ENCODE data around the gene SSBP1.
"Not testable (repeated sequence)": the region's sequence is repeated elsewhere in the genome, so short reads cannot be mapped to it uniquely, and the experiment has no call there.

Gene SSBP1

DNA sequence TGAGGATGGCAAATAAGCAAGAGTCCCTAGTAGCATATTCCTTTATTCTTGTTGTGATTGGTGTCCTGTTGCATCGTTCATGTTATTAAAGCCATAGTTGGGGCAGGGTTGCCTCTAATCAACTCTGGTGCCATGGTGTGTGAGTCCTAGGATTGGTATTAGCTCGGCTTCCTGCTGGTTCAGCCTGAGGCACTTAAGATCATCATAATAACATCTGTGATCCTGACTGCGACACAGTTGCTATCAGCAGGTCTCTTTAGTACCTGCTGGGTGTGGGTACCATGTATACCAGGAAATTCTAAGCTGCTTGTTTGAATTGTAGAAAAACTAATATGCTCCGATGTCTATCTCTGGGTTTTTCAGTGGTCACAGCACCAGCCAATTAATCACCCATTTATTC lies 28.4 kb upstream of the SSBP1 start:
- DNase-seq = no peak

DNA sequence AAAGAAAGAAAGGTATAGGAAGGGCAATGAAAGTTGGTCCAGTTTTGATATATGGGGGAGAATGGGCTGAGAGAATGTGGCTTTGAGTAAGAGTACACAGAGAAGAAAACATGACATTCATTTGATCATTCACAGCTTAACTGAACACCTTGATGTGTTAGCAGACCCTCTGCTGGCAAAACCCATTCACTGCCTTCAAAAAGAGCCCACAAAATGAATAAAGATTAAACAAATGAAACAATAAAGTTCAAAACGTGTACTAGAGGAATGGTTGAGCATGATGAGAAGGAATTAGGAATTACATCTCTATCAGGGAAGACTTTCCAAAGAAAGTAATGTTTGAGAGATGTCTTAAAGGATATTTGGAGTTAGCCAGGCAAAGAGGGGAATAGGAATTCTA lies 27.9 kb upstream of the SSBP1 start:
- DNase-seq = no peak

DNA sequence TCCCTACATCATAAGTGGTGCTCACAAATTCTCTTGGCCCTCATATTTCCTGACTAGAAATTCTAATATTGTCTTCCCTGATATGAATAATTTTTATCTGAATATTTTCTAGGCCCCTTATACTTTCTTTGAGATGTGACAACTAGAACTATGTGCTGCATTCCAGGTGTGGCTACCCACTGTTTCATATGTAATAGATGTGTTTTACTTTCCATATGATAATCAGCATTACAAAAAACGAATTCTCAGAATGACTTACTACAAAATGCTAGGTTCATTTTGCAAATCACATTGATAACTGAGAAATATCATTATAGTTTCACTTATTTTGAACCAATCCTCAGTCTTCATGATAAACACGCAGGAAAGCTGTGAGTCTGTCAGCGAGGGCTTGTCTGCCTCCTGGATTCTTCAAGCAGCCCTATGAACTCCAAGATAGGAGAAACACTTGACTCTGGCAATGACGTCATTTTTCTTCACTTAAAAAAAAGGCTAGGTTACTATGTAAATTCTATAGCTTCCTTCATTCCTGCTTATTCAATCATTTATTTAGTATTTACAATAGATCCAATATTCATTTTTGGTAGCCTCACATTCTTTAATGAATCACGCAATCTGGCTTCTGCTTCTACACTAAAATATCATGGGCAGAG lies 25.4 kb upstream of the SSBP1 start:
- no peak for DNase-seq

GRCh38 chr7:141713890-141714289 lies 24.3 kb upstream of the SSBP1 start:
- DNase-seq = no peak

- DNase-seq = no peak
Observed at GRCh38 chr7:141714571-141714970, 23.6 kb upstream of the SSBP1 start.

DNA sequence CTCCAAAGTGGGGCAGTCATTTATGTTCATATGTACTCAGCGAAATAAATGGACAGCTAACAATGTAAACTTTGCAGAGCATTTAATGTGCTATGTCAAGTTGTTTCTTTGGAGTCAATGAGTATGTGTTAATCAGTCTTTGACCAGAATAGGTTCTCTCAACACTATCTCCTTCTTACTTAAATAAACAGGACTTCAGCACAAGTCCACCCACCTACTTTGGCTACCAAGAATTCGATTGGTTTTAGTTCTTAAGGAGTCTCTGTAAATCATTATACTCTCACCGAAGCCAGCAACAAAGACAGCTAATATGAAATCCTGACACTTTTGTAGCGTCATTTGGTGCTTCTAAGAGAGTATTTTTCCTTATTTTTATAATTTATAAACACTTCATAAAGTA lies 23.1 kb upstream of the SSBP1 start:
- DNase-seq = no peak

- DNase-seq = no peak
Observed at GRCh38 chr7:141715794-141716689, 22.1 kb upstream of the SSBP1 start.

DNA sequence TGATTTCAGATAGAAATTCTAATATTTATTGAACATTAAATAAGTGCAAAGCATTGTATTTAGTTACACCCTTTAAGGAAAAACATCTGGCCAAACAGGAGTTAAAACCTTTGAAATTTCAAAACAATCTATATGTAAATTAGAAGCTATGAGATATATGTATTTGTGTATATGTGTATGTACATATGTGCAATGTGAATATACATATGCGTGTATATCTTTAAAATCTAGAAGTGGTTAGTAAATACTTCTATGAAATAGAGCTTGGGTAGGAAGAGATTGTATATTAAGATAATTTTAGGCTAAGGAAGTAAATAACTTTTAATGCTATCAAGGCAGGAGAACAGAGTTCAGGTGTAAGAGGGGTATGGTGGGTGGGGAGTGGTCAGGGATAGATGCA lies 20.7 kb upstream of the SSBP1 start:
- DNase-seq = no peak

GRCh38 chr7:141722529-141722928 lies 15.6 kb upstream of the SSBP1 start:
- no peak for DNase-seq

- no peak for DNase-seq
Observed at GRCh38 chr7:141729020-141729419, 9.1 kb upstream of the SSBP1 start.

DNA sequence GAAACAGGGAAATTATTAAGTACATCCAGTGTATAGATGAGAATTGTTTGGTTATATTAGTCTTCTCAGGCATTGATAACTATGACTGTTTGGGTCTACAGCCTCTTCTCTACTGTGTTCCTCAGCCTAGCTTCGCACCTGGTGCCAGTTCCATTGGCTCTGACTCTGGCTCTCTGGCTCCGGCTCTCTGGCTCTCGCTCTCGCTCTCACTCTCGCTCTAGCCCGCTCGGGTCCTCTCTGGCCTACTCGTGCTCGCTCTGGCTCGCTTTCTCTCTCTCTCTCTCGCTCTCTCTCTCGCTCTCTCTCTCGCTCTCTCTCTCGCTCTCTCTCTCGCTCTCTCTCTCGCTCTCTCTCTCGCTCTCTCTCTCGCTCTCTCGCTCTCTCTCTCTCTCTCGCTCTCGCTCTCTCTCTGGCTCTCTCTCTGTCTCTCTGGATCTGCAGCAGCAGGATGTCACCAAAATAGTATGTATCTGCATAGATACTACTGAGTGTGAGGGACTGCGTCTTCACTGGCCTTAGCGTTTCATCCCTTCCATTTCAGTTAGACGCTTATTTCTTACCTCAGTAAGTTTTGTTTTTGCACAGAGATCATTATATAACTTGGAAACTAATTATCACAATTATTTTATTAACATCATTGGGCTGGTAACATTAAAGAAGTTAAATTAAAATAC lies 6.5 kb upstream of the SSBP1 start:
- DNase-seq = no peak

GRCh38 chr7:141737118-141737835 lies 881 bp upstream of the SSBP1 start:
- no peak for DNase-seq

DNA sequence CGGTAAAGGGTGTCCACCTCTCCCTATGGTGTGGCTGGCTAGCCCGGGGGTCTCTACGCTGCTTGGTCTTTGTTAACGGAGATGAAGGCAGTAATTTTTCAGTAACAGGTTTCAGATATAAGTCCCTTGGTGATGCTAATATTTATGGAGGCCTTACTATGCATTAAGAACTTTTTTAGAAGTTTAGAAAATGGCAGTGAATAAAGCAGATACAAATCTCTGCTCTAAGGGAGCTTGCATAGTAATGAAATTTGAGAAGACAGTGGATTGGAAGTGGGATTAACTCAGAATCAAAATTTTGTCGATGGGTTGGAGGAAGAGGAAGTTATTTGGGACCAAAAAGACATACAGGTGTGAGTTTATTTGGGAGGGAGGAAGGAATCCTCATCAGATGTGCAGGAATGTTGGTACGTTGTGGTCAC lies 445 bp downstream of the SSBP1 start:
- DNase-seq = no peak

GRCh38 chr7:141739250-141739649 lies 1.1 kb downstream of the SSBP1 start:
- no peak for DNase-seq

DNA sequence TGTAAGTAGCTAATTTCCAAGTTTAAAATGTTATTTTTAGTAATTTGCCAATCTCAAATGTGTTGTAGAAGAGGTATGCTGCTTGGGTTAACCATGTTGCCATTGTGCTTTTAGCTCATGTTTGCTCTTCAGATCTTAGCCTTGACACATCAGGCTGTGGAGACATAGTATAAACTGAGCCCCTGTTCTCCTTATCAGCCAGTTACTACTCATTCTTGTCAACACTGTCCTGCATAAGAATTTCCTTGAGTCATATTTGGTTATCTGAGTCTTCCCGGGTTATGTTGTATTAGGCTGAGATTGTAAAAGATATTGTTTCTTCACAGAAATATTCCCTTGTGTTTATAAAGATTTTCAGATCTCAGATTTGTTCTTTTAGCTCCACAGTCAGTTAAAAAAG lies 4.1 kb downstream of the SSBP1 start:
- DNase-seq = no peak

DNA sequence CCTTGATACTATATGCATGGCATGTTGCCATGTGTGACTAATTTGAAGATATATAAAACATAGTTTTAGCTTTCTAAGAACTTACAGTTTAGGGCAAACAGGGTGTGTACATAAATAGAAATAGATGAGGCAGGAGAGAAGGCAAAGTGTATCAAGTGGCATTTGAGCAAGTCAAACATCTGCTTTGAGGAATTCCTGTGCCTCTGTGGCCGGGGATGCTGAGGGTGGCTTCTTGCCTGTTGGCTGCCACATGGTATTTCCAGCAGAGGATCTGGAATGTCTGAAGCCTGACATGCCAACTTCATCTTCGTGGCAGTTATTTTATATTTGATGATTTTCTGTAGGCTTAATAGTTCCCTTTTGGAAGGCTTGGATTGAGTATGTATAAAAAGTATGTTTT lies 6.0 kb downstream of the SSBP1 start:
- DNase-seq = no peak

GRCh38 chr7:141748396-141748795 lies 10.2 kb downstream of the SSBP1 start:
- DNase-seq = no peak

- DNase-seq = not testable (repeated sequence)
Observed at GRCh38 chr7:141751904-141752303, 13.7 kb downstream of the SSBP1 start.

DNA sequence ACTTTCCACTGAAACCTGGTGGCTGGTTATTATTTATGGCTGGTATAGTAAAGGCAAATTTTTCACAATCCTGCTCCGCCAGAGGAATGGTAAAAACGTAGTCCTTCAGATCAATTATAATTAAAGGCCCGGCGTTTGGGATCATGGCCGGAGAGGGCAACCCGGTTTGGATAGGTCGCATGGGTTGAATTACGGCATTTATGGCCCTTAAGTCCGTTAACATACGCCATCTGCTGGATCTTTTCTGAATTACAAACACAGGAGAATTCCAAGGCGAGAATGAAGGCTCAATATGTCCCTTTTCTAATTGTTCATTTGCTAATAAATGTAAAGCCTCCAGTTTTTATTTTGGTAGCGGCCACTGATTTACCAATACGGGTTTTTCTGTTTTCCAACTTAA lies 14.5 kb downstream of the SSBP1 start:
- DNase-seq = no peak

- no peak for DNase-seq
Observed at GRCh38 chr7:141754939-141755338, 16.8 kb downstream of the SSBP1 start.

- no peak for DNase-seq
Observed at GRCh38 chr7:141763797-141764196, 25.6 kb downstream of the SSBP1 start, which contains the start of gene TAS2R3. Gene TAS2R3, plus strand, starts transcription at chr7:141764097. Its CDS starts 62 bp downstream, at chr7:141764159.

- DNase-seq = not testable (repeated sequence)
Observed at GRCh38 chr7:141770083-141770583, 32.0 kb downstream of the SSBP1 start.

- DNase-seq = no peak
Observed at GRCh38 chr7:141776374-141776773, 38.2 kb downstream of the SSBP1 start, which contains the start of gene TAS2R4. Gene TAS2R4, plus strand, starts transcription at chr7:141776674. Its CDS starts 1,815 bp downstream, at chr7:141778489.
